ENCODE measurements around the gene DNAH2.

DNAH2 gene

DNA sequence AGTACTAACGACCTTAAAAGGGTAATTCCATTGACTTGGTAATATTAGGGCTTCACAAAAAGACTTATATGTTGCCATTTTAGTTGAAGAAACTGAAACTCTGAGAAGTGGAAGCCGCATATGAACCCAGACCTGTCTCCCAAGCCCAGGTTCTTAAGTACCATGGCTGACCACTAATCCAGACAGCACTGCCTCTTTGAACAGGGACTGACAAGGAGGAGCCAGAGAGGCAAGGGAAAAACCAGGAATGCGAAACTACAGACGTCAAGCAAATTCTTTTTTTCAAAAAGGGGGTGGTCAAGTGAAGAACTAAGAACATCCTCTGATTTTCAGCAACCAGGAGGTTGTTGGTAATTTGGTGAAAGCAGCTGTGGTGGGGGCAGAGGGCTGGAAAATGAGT, 155.5 kb downstream of the DNAH2 start:
- no peak for DNase-seq (ENCODE audit: low read depth in 3 of 3)

DNA sequence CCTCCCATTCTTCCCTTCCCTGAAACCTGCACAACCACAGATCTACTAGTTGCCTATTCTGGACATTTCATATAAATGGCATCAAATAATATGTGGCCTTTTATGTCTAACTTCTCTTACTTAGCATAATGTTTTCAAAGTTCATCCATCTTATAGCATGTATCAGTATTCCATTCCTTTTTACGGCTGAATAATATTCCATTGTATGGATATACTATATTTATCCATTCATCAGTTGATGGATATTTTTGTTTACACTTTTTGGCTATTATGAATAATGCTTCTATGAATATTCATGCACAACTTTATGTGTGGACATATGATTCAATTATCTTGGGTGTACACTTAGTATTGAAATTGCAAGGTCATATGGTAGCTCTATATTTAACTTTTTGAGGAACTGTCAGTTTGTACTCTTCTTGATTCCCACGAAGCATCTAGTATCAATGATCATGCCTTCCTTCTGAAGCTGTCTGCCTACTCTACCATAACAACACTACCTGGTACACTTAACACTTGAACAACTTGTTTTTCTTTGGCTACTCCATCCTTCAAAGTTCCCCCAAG, 158.3 kb downstream of the DNAH2 start:
- DNase-seq (ENCODE audit: low read depth in 3 of 3): no peak

DNA sequence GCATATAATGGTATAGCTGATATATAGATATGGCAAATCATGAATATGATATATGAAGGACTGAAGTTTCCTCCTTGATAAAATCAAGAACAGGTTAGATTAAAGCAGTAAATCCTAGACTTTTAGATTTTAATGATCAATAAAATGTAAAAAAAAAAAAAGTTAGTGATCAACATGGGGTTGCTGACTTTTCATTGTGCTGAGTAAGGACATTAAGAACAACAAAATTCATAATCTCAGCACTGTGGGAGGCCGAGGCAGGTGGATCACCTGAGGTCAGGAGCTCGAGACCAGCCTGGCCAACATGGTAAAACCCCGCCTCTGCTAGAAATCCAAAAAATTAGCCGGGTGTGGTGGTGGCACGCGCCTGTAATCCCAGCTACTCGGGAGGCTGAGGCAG, 160.7 kb downstream of the DNAH2 start:
- no peak for DNase-seq (ENCODE audit: low read depth in 3 of 3)

DNA sequence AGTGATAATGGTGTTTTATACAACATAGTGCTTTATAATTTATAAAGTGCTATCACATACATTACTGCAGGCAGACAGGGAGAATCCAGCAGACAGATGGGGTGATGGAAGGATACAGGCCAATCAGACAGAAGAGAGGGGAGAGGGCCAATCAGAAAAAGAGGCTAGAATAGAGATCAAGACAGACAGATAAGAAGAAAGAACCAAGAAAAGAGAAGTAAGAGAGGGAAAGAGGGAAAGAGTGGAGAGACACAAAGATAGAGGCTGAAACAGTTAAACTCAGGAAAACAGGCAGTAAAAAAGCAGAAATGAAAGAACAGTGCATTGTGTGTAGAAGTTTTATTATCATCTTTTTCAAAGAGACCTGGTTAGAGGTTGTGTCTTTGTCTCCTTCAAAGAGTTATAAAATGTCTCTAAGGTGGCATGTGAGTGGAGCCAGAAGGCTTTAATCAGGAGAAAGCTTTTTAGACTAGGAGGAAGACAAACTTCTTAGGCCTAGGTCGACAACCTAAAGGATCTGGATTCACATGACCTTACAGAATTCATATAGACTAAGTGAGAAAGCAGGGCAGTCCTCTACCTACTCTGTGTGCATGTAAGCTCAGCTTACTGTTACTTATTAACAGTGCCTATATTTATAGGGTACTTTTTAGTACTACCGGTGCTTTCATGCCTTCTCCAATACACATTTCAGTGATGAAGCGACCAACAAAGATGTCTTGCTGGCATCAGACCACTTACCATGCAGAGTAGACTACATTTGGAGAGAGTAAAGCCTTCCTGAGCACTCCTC, 162.7 kb downstream of the DNAH2 start:
- DNase-seq (ENCODE audit: low read depth in 3 of 3): no peak

- no peak for DNase-seq (ENCODE audit: low read depth in 3 of 3)
Measured at GRCh38 chr17:7881276-7882054, 163.9 kb downstream of the DNAH2 start.

- DNase-seq (ENCODE audit: low read depth in 3 of 3): no peak
Measured at GRCh38 chr17:7882068-7882467, 164.5 kb downstream of the DNAH2 start.

- no peak for DNase-seq (ENCODE audit: low read depth in 3 of 3)
Measured at GRCh38 chr17:7882629-7883028, 165.1 kb downstream of the DNAH2 start.
